GM19240 (cell line): Measurements from ENCODE around the gene FBXO11.
"Not testable (repeated sequence)": the region's sequence is repeated elsewhere in the genome, so short reads cannot be mapped to it uniquely, and the experiment has no call there.

Source experiments
- DNase-seq: peaks from one replicate; pipeline ENCODE4 v3.0.0; 2011; ENCODE audit warnings: low spot score; ENCODE audit not compliant: insufficient read length

FBXO11 gene

DNA sequence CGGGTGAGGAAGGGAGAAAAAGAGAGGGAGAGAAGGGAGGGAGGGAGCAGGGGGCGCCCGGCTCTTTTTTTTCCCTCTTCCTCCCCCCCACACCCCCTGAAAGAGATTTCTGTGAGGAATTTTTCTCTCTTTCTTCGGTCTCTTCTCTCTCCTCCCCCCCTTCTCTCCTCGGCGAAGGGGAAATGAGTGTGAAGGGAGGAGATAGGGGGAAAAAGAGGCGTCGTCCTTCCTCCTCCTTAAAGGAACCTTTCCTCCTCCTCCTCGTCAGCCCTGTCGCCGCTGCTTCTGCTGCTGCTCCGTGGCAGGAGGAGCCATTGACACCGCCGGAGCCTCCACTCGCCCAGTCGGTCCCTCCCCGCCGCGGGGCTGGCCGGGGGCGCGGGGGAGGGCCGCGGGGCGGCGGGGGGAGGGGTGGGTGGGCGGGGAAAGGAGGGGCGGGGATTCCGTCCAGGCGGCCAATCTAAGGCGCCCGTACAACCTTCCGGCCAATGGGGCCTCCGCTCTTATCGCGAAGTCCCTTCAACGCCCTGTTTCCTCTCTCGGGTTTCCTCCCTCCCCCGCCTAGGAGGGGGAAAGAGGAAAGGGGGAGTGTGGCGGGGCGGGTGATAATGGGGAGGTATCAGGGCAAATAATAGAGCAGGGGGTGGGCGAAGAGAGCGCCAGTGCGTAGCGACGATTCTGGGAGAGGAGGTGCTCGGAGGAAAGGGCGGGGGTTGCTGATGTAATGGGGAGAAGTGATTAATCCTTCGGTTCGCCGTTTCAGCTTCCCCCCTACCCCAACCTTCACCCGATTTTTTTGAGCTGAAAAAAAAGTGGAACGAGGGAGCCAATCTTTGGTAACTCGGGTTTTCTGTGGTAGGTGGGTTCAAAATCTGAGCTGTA lies at the start of gene FBXO11:
Gene FBXO11, minus strand, starts transcription at position 342 of the 882 bp plus-strand sequence. CDS start 778 bp downstream, outside the sequence.
- DNase-seq: peak; percentile 73

DNA sequence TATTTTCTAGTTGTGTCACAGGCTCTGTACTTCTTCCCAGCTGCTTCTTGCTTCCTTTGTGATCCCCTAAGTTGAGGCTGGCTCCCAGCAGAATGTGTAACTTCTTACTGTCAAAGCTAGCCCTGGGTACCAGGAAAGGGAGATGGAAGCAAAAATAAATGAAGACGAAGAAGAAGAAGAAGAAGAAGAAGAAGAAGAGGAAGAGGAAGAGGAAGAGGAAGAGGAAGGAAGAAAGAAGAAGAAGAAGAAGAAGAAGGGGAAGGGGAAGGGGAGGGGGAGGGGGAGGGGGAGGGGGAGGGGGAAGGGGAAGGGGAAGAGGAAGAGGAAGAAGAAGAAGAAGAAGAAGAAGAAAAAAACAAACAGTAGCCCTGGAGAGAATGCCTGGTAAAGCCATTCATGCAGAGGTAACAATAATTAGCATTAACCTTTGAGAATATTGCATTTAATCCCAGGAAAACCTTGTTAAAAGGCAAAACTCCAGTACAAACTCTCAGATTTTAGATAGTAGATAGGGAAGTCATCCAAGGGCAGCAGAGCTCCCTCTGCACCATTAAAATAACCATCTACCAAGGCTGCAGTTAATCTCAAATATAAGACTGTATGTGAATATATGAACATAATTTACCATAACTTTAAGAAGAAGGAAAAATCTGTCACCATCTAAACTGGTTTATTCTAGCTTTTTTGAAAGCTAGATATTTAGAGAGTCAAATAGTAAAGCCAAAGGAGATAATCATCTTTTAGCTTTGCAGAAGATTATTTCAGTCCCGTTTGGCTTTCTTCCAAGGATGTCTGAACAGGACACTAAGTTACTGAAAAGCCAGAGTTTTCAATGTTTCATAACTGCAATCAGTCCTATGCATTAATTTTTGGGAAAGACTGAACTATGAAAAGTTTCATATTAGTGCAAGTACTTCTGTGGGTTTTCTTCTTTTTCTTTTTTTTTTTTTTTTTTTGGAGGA lies 44.3 kb upstream of the FBXO11 start:
- DNase-seq: no peak

DNA sequence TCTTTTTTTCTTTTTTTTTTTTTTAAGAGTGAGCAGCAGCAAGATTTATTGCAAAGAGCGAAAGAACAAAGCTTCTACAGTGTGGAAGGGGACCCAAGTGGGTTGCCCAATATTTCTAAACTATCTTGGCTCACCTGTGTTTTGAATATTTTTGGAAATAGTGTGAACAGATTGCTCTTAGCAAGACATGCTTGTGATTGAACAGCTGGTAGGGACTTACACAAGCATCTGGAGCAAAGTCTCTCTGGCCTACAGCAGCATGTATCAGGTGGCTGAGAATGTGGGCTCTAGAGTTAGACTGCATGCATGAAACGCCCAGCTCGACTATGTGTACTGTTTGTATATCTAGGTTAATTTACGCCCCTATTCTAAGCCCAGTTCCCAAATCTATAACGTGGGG lies 40.3 kb upstream of the FBXO11 start:
- no peak for DNase-seq

DNA sequence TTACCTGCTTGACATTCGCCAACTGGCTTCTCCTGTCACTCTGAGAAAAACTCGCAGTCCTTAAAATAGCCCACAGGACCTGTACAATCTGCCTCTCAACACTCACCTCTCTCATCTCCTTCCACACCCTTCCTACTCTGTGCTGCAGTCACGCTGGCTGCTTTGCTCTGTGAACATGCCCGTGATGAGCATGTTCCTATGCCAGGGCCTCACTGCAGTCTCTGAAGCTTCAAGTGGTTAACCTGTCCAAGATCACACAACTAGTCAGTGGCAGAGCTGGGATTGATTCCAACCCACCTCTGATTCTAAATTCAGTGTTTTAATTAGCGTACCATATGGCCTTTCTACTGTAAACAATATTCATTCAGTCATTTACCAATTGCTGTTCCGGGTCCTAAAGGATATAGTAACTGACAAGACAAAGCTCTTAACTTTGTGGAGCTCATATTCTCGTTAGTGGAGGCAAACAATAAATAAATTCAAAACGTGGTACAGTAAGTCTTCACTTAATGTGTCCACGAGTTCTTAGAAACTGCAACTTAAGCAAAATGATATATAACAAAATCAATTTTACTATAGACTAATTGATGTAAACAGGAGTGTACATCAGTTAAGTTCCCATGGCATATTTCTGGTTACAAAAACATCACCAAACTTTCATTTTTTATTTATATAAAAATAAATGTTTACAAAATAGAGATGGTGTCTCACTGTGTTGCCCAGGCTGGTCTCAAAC lies 38.9 kb upstream of the FBXO11 start:
- DNase-seq: no peak

DNA sequence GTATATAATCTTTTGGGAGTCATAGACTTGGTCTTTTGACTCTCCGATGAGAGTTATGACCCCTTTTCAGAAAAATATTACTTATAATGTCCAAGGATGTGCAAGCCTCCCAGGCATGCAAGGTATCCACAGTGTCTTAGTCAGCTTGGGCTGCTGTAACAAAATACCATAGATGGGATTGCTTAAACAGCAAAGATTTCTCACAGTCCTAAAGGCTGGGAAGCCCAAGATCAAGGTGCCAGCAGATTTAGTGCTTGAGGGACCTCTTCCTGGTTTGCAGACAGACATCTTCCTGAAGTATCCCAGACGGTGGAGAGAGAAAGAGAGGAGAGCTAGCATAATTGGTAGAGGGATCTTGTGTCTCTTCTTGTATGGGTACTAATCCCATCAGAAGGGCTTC lies 35.6 kb upstream of the FBXO11 start:
- no peak for DNase-seq

DNA sequence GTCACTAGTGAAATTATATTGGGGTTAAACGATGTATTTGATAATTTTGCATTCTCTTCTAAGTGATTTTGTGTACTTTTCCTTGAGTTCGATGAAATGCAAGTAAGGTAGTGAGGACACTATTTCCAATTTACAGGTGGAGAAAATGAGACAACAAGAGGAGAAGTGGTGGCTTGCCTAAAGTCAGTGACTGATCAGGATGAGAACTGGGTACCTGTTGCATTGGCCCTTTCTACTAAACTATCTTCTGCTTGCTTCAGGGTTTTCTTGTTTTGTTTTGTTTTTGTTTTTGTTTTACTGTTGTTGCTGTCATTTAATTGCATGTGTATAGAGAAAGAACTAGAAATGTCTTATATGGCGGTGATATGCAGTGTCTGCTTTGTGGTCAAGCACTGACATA lies 31.4 kb upstream of the FBXO11 start:
- no peak for DNase-seq

DNA sequence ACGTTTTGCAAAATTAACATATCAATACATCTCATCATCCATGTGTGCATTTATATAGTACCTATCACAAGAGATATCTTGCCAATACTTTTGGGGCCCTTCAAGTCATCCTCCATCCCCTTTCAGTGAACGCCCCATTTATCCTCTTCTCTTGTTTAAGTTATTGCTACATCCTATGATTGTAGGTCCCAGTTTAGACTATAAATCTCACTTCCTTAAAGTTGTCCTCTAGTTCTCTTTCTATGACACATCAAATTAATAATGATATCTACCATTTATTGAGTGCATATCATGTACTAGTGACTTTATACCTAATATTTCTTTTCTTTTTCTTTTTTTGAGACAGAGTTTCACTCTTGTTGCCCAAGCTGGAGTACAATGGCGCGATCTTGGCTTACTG lies 28.8 kb upstream of the FBXO11 start:
- DNase-seq: no peak

DNA sequence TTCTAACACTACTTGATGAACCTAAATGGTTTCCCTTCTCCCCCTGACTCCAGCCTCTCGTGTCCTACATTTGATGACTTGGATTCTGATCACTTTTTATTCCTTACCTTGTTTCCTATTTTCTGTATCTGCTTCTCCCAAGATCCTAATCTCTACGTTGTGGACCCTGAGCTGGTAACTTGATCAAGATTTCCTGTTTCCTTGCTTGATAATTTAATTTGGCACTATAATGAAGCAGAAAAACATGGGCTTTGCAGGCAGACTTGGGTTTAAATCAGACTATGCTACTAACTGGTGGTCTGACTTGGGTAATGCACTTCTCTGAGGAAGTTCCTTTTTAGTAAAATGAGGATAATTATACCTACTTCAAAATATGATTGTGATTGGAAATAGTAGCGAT lies 11.7 kb upstream of the FBXO11 start:
- DNase-seq: no peak

DNA sequence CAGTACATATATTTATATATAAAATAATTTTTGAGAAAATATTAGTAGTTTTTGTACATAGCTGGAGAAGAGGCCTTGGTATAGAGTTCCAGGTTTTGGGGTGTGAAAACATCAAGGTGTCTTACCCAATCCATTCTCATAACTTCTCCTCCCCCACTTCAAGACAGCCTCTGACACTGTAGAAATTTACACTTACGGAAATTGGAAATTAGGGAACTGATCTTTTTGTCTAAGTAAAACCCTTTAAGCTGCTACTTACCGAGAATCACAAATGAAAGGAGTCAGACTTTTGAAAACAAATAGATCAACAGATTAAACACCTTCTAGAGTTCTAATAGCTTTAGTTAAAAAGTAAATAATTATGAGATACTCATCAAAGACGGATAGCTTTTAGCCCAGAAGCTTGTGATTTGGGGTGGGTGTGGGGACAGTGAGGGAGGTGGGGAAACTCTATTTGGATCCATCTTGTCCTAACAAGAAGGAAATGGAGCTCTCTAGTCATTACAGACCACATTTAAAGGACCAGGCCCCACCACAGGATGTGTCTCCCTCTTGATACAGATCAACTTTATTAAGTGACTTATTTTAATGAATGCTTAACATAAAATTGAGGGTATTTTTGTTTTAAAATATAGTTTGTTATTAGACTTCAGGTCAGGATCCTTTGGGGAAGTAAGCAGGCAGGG lies 11.1 kb upstream of the FBXO11 start:
- DNase-seq: no peak

DNA sequence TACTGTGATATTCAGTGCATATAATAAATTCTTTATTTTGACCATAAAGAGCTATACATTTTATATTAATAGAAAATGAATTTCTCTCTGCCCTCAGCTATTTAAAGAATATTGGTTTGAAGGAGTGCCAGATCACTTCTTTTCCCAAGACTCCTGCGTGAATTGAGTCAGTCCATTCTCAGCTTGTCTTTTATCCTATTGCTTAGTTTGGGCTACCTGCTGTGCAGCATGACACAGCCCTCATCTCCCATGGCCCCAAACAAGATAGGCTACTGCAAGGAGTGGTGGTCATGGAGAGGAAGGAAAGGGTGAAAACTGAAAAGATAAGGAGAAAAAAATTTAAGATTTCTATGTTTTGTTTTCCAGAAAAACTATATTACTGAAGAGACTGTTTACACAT lies 10.1 kb upstream of the FBXO11 start:
- DNase-seq: no peak

DNA sequence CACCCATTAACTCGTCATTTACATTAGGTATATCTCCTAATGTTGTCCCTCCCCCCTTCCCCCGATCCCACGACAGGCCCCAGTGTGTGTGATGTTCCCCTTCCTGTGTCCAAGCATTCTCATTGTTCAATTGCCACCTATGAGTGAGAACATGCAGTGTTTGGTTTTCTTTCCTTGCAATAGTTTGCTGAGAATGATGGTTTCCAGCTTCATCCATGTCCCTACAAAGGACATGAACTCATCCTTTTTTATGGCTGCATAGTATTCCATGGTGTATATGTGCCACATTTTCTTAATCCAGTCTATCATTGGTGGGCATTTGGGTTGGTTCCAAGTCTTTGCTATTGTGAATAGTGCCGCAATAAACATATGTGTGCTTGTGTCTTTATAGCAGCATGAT lies 4.4 kb upstream of the FBXO11 start:
- DNase-seq: not testable (repeated sequence)

DNA sequence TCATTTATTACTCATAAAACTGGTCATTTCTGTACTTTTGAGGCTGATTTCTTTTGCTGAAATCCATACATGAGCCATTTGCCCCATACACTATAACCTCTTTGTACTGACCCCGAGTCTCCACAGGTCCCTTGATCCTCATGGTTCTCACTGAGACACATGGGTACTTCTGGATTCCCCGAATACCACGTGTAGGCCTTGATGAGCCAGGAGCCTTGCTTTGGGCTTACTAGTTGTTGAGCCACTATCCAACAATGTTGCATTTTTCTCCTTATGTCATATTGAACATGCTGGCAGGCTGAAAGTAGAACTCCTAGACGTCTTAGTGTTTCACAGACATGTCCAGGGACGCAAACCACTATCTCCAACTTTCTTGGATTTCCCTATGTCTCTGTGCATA lies 2.4 kb upstream of the FBXO11 start:
- no peak for DNase-seq

DNA sequence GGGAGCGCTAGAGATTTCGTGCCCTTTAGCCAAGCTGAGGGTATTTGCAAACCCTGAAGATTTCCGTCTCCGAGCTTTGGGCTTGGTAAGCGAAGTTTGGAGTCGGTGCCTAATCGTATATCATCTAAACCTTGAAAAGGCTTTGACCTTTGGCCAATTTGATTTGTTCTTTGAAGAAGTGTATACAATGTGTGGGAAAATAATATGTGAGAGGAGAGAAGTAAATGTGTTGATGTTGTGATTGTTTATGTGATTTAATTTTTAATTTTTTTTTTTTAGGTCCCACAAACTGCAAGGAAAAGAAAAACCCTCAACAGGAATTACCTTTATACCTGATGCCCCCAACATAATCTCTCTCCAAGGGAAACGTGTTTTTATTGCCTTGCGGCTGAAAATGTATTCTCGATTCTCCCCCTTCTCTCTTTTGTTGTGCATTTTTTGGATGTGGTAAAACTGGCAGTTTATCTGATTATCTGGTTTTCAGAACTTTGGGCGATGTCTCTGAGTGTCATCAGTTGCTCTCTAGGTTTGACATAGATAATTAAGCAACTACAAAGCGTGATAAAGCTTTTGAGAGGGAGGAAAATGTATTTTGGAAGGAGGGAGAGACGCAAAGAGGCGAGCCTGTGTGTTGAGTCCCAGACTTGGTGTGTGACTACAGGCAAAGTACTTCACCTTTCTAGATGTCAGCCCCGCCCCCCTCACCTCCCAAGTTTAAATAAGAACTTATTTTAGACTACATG lies 912 bp upstream of the FBXO11 start:
- DNase-seq: no peak

DNA sequence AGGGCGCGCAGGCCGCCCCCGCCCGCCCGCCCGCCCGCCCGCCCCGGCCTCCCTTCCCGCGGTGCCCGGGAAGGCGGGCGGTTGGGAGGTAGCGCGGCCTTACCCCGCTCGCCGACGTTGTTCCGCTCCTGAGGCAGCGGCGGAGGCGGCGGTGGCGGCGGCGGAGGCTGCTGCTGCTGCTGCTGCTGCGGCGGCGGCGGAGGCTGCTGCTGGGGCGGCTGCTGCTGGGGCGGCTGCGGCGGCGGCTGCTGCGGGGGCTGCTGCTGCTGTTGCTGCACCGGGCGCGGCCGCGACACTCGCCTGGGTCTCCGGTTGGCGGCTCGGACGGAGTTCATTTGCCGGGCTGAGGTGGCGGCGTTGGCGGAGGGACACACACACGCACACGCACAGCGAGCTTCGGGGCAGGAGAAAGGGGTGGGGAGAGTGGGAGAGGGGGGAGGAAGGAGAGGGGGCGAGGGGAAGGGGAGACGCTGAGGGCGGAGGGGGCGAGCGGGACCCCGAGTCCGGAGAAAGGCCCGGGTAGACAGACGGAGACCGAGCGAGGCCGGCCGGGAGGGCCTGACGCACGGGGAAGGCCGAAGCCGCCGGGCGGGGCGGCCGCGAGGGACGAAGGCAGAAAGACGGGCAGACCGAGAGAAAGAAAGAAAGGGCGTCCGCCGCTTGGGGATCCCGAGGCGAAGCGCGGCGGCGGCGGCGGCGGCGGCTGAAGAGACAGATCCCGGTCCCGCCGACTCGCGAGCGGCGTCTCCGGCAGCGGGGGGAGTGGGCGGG lies 727 bp downstream of the FBXO11 start:
- no peak for DNase-seq

DNA sequence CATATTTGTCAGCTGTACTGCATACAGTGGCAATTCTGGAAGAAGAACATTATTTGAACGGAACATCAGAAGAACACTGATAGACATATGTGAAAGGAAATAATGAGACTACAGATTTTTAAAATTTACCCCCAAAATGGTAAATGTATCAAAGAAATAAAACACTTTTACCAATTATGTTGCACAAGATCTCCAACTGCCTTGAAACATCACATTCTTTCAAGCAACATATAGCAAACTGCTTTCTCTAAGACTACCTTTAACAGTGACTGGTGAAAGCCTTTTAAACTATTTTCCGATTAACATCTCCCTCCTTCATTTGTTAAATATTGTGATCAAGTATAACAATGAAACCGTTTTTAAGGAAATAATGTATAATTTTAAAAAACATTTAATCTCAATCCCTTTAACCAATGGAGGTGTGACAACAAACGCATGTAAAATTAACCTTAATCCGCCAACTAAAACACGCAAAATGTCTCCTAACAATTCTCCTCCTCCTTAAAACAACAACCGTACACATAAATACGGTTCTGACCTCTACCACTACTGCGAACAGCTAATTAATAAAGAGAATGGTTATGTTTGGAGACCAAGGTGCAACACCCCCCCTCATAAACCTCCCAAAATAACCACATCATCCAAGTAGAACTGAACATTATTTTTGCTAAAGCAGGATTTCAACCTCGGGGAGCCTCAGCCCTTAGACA lies 2.4 kb downstream of the FBXO11 start:
- DNase-seq: no peak

DNA sequence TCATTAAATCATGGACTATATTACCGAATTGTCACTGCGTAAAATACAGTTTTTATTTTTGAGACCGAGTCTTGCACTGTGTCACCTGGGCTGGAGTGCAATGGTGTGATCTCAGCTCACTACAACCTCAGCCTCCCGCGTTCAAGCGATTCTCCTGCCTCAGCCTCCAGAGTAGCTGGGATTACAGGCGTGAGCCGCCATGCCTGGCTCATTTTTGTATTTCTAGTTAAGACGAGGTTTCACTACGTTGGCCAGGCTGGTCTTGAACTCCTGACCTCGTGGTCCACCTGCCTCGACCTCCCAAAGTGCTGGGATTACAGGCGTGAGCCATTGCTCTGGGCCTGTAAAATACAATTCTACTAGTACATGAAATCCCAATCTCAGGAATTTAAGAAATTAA lies 4.4 kb downstream of the FBXO11 start:
- not testable (repeated sequence) for DNase-seq

DNA sequence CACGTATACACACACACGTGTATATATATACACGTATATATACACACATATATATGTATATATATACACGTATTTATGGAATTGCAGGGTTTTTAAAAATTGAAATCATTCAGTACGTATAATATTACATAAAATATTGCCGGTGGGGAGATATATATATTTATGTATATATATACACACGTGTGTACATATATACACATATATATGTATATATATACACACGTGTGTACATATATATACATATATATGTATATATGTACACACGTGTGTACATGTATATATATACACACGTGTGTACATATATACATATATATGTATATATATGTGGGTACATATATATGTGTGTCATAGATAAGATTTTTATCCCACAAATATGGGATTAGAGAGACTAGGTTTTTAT lies 5.4 kb downstream of the FBXO11 start:
- DNase-seq: no peak

DNA sequence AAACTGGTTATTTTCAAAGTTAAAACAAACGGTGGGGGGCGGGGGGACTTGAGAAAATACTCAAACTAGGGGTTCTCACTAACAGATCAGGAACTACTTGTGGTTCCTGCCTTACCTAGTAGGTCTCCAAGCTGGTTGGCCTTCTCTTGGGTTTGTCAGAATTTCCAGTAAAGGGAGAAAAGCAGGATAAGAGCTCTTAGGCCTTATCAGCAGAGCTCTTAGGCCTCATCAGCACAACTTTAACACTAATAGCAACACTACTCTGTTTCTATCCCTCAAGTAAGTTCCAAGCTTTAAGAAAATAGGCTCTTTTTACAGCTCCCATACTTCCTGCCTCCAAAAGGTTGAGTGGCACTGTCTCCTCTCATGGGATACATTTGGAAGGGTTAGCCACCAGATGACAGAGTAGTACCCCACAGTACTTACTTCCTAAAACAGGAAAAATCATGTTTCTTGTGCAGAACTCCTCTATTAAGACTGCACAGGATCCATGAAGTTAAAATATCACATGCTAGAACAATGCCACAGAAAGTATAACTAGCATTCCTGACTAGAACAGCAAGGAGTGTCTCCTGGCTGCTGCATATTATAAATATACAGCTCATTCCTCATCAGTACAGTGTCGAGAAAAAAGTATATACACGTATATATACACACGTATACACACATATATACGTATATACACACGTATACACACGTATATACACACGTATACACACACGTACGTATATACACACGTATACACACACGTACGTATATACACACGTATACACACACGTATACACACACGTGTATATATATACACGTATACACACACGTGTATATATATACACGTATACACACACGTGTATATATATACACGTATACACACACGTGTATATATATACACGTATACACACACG lies 6.1 kb downstream of the FBXO11 start:
- DNase-seq: no peak
